Skeletal muscle satellite cell (primary cell): ENCODE measurements around the gene TTC16. TPM values are rescaled to one million over a fixed set of nuclear protein-coding genes. Genes with fewer than 3 reads are reported as not detected.

Experiments
- H3K27me3 ChIP-seq: 2 replicates; pipeline ENCODE4 v1.7.0; 2013; ENCODE audit warnings: low read length; ENCODE audit not compliant: control insufficient read depth, insufficient read depth
- H3K36me3 ChIP-seq: 2 replicates; pipeline ENCODE4 v1.7.0; 2013; ENCODE audit warnings: mild to moderate bottlenecking, control low read depth, low read length; ENCODE audit not compliant: insufficient read depth
- H3K4me1 ChIP-seq: 2 replicates; pipeline ENCODE4 v1.7.0; 2013; ENCODE audit warnings: low read length; ENCODE audit not compliant: control insufficient read depth, insufficient read depth
- H3K4me2 ChIP-seq: 2 replicates; pipeline ENCODE4 v1.7.0; 2013; ENCODE audit warnings: mild to moderate bottlenecking, low read length
- H3K4me3 ChIP-seq: 2 replicates; pipeline ENCODE4 v1.7.0; 2013; ENCODE audit warnings: low read length
- H3K9ac ChIP-seq: 2 replicates; pipeline ENCODE4 v1.7.0; 2013; ENCODE audit warnings: mild to moderate bottlenecking, low read depth, low read length, moderate library complexity
- H3K9me3 ChIP-seq: replicated peaks from 2 replicates; pipeline ENCODE4 v1.7.0; 2013; ENCODE audit warnings: mild to moderate bottlenecking, control low read depth, low read length
- total RNA-seq: library from RNA; depleted of rRNA; stranded (reverse); fragments of >200 nt; gene quantifications from 2 replicates; pipeline ENCODE4 v1.2.3, GENCODE V29; 2012; rRNA removed

TTC16 gene
- total RNA-seq: not detected in 2 replicates

- no peaks in the 10 kb centered on the region for H3K9me3 ChIP-seq
- peak within 1 kb of the TSS; percentile 96 for H3K4me2 ChIP-seq
- no peaks in the 10 kb centered on the region for H3K27me3 ChIP-seq
- peak within 1 kb of the TSS; percentile 85 for H3K9ac ChIP-seq
- peak within 1 kb of the TSS; percentile 86 for H3K4me3 ChIP-seq
- H3K36me3 ChIP-seq: no peaks in the 10 kb centered on the region
- H3K4me1 ChIP-seq: peaks cover 16% of the 10 kb centered on the region
These were observed at the start of gene TTC16, which contains the start of gene PTRH1 for GRCh38 chr9:127715470-127716337. Gene TTC16, plus strand, starts transcription at chr9:127716079. Its CDS starts 67 bp downstream, at chr9:127716146. Gene PTRH1, minus strand, starts transcription at chr9:127715663. Its CDS starts 24 bp downstream, at chr9:127715639.

- Histone ChIP-seq H3K36me3 (peaks cover 46% of the 10 kb centered on the region), H3K27me3 (no peaks in the 10 kb centered on the region), H3K9me3 (no peaks in the 10 kb centered on the region), H3K9ac (no peak overlapping the region), H3K4me2 (no peak overlapping the region), H3K4me3 (no peak overlapping the region), H3K4me1 (no peaks in the 10 kb centered on the region)
These were observed 48.6 kb upstream of the TTC16 start for GRCh38 chr9:127667127-127667844.

GRCh38 chr9:127667906-127668305 lies 48.0 kb upstream of the TTC16 start:
- Histone ChIP-seq H3K9ac (no peak overlapping the region), H3K4me2 (no peak overlapping the region), H3K4me3 (no peak overlapping the region), H3K4me1 (no peaks in the 10 kb centered on the region), H3K27me3 (no peaks in the 10 kb centered on the region), H3K9me3 (no peaks in the 10 kb centered on the region), H3K36me3 (peaks cover 49% of the 10 kb centered on the region)

- Histone ChIP-seq H3K4me2 (no peak overlapping the region), H3K36me3 (peaks cover 50% of the 10 kb centered on the region), H3K4me3 (no peak overlapping the region), H3K9ac (no peak overlapping the region), H3K9me3 (no peaks in the 10 kb centered on the region), H3K4me1 (no peaks in the 10 kb centered on the region), H3K27me3 (no peaks in the 10 kb centered on the region)
These were observed 42.6 kb upstream of the TTC16 start for GRCh38 chr9:127673234-127673633.

- Histone ChIP-seq H3K36me3 (peaks cover 59% of the 10 kb centered on the region), H3K4me1 (no peaks in the 10 kb centered on the region), H3K4me2 (no peak overlapping the region), H3K9ac (no peak overlapping the region), H3K9me3 (no peaks in the 10 kb centered on the region), H3K4me3 (no peak overlapping the region), H3K27me3 (no peaks in the 10 kb centered on the region)
These were observed 39.2 kb upstream of the TTC16 start for GRCh38 chr9:127676638-127677037.

- Histone ChIP-seq H3K36me3 (peaks cover 64% of the 10 kb centered on the region), H3K9me3 (no peaks in the 10 kb centered on the region), H3K4me3 (no peak overlapping the region), H3K9ac (no peak overlapping the region), H3K27me3 (no peaks in the 10 kb centered on the region), H3K4me2 (no peak overlapping the region), H3K4me1 (peaks cover 6% of the 10 kb centered on the region)
These were observed 36.4 kb upstream of the TTC16 start for GRCh38 chr9:127679506-127679905.

- Histone ChIP-seq H3K27me3 (no peaks in the 10 kb centered on the region), H3K36me3 (peaks cover 59% of the 10 kb centered on the region)
These were observed 35.7 kb upstream of the TTC16 start for GRCh38 chr9:127680226-127680625.

GRCh38 chr9:127680846-127681245 lies 35.0 kb upstream of the TTC16 start:
- no peak overlapping the region for H3K4me3 ChIP-seq
- H3K9ac ChIP-seq: no peak overlapping the region
- no peaks in the 10 kb centered on the region for H3K9me3 ChIP-seq
- peaks cover 11% of the 10 kb centered on the region for H3K4me1 ChIP-seq
- no peaks in the 10 kb centered on the region for H3K27me3 ChIP-seq
- H3K36me3 ChIP-seq: peaks cover 53% of the 10 kb centered on the region
- no peak overlapping the region for H3K4me2 ChIP-seq

More at GRCh38 chr9:127680226-127680625, 35.7 kb upstream of the TTC16 start:
- Histone ChIP-seq H3K9me3 (no peaks in the 10 kb centered on the region), H3K4me1 (peaks cover 11% of the 10 kb centered on the region), H3K4me2 (no peak overlapping the region), H3K9ac (no peak overlapping the region), H3K4me3 (no peak overlapping the region)

- no peaks in the 10 kb centered on the region for H3K27me3 ChIP-seq
- no peak overlapping the region for H3K4me3 ChIP-seq
- H3K9me3 ChIP-seq: no peaks in the 10 kb centered on the region
- peaks cover 42% of the 10 kb centered on the region for H3K36me3 ChIP-seq
- H3K9ac ChIP-seq: no peak overlapping the region
- H3K4me2 ChIP-seq: no peak overlapping the region
- peaks cover 11% of the 10 kb centered on the region for H3K4me1 ChIP-seq
These were observed 33.3 kb upstream of the TTC16 start for GRCh38 chr9:127682351-127683136.

GRCh38 chr9:127683723-127684122 lies 32.2 kb upstream of the TTC16 start:
- no peak overlapping the region for H3K4me2 ChIP-seq
- H3K36me3 ChIP-seq: peaks cover 38% of the 10 kb centered on the region

GRCh38 chr9:127684576-127684975 lies 31.3 kb upstream of the TTC16 start:
- Histone ChIP-seq H3K9ac (no peak overlapping the region), H3K4me1 (peaks cover 11% of the 10 kb centered on the region), H3K4me2 (no peak overlapping the region), H3K36me3 (peaks cover 46% of the 10 kb centered on the region), H3K27me3 (no peaks in the 10 kb centered on the region), H3K9me3 (no peaks in the 10 kb centered on the region), H3K4me3 (no peak overlapping the region)

More at GRCh38 chr9:127683723-127684122, 32.2 kb upstream of the TTC16 start:
- Histone ChIP-seq H3K27me3 (no peaks in the 10 kb centered on the region), H3K9me3 (no peaks in the 10 kb centered on the region), H3K9ac (no peak overlapping the region), H3K4me1 (peaks cover 11% of the 10 kb centered on the region), H3K4me3 (no peak overlapping the region)
